CD4-positive, alpha-beta T cell (primary cell): ENCODE results near the gene PHACTR4. TPM values are rescaled to one million over a fixed set of nuclear protein-coding genes. Genes with fewer than 3 reads are reported as not detected.
A peak's percentile ranks its signal among the peaks of the same experiment; 100 is the strongest.

Experiments used
- ATAC-seq: fragments of 200-7000 bp; cut with Tn5 transposase; one replicate; pipeline ENCODE4 v1.10.0; 2022; ENCODE audit warnings: mild to moderate bottlenecking; ENCODE audit not compliant: poor library complexity
- CTCF ChIA-PET: fragments of 350-600 bp; sonication (Branson Sonifier 250); formaldehyde crosslinking; loops from one replicate; lab custom pipeline; 2021; ENCODE audit warnings: antibody characterized with exemption, inconsistent platforms; lab: Charles Lee
- POLR2A ChIA-PET: fragments of 350-600 bp; sonication (Branson Sonifier 250); formaldehyde crosslinking; loops from one replicate; lab custom pipeline; 2021; ENCODE audit warnings: antibody characterized with exemption, inconsistent platforms; lab: Charles Lee
- DNase-seq, 14 experiments: peaks; one replicate each; pipeline ENCODE4 v3.0.0-alpha.2; 2013 to 2020; ENCODE audit warnings: mixed read lengths in 2 of 14
- H3K27ac ChIP-seq, 2 donors: one replicate each; pipeline versions ENCODE4 v1.5.1 to v1.7.0; 2013; ENCODE audit warnings: low read length in 2 of 2, low read depth in 1 of 2, mild to moderate bottlenecking in 1 of 2
- H3K27me3 ChIP-seq, 2 experiments: 1 replicate in 1 of 2; 2 replicates in 1 of 2; pipeline versions ENCODE4 v1.6.1 to v1.7.0; 2013; ENCODE audit warnings: low read length in 2 of 2, control low read depth in 1 of 2, mild to moderate bottlenecking in 1 of 2, moderate library complexity in 1 of 2; ENCODE audit not compliant: insufficient read depth in 2 of 2, control insufficient read depth in 1 of 2
- H3K36me3 ChIP-seq: one replicate; pipeline ENCODE4 v1.6.1; 2013; ENCODE audit warnings: low read length, control low read depth; ENCODE audit not compliant: insufficient read depth
- H3K4me1 ChIP-seq: one replicate; pipeline ENCODE4 v1.6.1; 2013; ENCODE audit warnings: low read length, control low read depth; ENCODE audit not compliant: insufficient read depth
- H3K4me3 ChIP-seq: one replicate; pipeline ENCODE4 v1.5.1; 2013; ENCODE audit warnings: mild to moderate bottlenecking, low read length, moderate library complexity
- H3K9me3 ChIP-seq, 2 experiments: 1 replicate in 1 of 2; 2 replicates in 1 of 2; pipeline versions ENCODE4 v1.6.1 to v1.7.0; 2013; ENCODE audit warnings: low read length in 2 of 2, mild to moderate bottlenecking in 2 of 2, control low read depth in 1 of 2, moderate library complexity in 1 of 2; ENCODE audit not compliant: control insufficient read depth in 1 of 2, insufficient read depth in 1 of 2
- H3K27ac Mint-ChIP-seq: one replicate; pipeline ENCODE4 v1.8.0; 2020; ENCODE audit warnings: mixed read lengths
- H3K27me3 Mint-ChIP-seq: one replicate; pipeline ENCODE4 v1.8.0; 2021; ENCODE audit warnings: mixed read lengths
- H3K36me3 Mint-ChIP-seq: one replicate; pipeline ENCODE4 v1.8.0; 2021; ENCODE audit warnings: low read depth, mixed read lengths
- H3K4me1 Mint-ChIP-seq: one replicate; pipeline ENCODE4 v1.8.0; 2021; ENCODE audit warnings: low read depth, mixed read lengths
- H3K4me3 Mint-ChIP-seq: one replicate; pipeline ENCODE4 v1.8.0; 2020; ENCODE audit warnings: mild to moderate bottlenecking, mixed read lengths
- H3K9me3 Mint-ChIP-seq: one replicate; pipeline ENCODE4 v1.8.0; 2020; ENCODE audit warnings: mixed read lengths
- intact Hi-C, 2 experiments: fragments of 100-400 bp; cut with DNase I in 1 of 2; cut with micrococcal nuclease in 1 of 2; formaldehyde crosslinking; loops; one replicate each; pipeline versions ENCODE4 v1.15.1 to v1.9.0; 2023 to 2025; cut with DNase I, micrococcal nuclease
- total RNA-seq, 174 experiments: library from RNA in 2 of 174; stranded (reverse) in 2 of 174; gene quantifications; one replicate each; pipeline ENCODE4 v1.2.3 and lab custom pipeline; 2021 to 2026
- TF ChIP-seq, protein P1 (sequence below): fragments of 200-600 bp; IDR thresholded peaks from one replicate; pipeline ENCODE4 v1.8.0; 2022; ENCODE audit warnings: antibody characterized with exemption, mild to moderate bottlenecking

Gene PHACTR4
- total RNA-seq, 2 experiments from 2014 or later: 26.0 to 26.3 TPM

DNA sequence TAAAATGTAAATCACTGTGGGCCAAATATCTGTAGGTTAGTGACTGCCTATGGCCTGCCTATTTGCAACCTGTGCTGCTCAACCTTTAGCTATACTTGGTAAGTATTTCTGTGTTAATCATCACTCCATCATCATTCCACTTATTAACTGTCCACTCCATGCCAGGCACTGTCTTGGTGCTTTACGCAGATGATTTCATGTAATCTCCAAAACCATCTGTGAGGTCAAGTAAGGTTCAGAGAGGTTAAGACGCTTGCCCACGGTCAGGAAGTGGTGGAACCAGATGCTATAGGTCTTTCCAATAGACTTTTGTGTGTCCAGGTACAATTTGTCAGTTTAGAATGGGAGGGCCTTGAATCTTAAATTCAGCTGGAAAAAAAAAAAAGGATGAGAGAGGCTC lies 10.8 kb upstream of the PHACTR4 start:
- no peak overlapping the region for H3K27ac Mint-ChIP-seq
- Histone ChIP-seq H3K36me3 (no peaks in the 10 kb centered on the region), H3K9me3 (no peaks in the 10 kb centered on the region), H3K27me3 (no peaks in the 10 kb centered on the region), H3K27ac (no peak overlapping the region), H3K4me1 (no peaks in the 10 kb centered on the region), H3K4me3 (no peak overlapping the region)
- POLR2A ChIA-PET: interaction anchor here (2.1 kb wide), 1 partner anchor 30 kb away, joined by 11 read pairs; the partner anchor contains the start of gene MED18
- no peaks in the 10 kb centered on the region for H3K4me1 Mint-ChIP-seq
- no peak overlapping the region for H3K4me3 Mint-ChIP-seq
- H3K9me3 Mint-ChIP-seq: no peaks in the 10 kb centered on the region
- TF ChIP-seq, protein P1, sequence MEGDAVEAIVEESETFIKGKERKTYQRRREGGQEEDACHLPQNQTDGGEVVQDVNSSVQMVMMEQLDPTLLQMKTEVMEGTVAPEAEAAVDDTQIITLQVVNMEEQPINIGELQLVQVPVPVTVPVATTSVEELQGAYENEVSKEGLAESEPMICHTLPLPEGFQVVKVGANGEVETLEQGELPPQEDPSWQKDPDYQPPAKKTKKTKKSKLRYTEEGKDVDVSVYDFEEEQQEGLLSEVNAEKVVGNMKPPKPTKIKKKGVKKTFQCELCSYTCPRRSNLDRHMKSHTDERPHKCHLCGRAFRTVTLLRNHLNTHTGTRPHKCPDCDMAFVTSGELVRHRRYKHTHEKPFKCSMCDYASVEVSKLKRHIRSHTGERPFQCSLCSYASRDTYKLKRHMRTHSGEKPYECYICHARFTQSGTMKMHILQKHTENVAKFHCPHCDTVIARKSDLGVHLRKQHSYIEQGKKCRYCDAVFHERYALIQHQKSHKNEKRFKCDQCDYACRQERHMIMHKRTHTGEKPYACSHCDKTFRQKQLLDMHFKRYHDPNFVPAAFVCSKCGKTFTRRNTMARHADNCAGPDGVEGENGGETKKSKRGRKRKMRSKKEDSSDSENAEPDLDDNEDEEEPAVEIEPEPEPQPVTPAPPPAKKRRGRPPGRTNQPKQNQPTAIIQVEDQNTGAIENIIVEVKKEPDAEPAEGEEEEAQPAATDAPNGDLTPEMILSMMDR: no peak
- no peaks in the 10 kb centered on the region for H3K36me3 Mint-ChIP-seq
- no peaks in the 10 kb centered on the region for H3K27me3 Mint-ChIP-seq
- CTCF ChIA-PET: interaction anchor here (1.2 to 3.2 kb wide), 5 partner anchors 10 to 518 kb away, joined by 3 to 16 read pairs (median 3); partner anchors contain the start of gene PHACTR4
- no peak for DNase-seq
- intact Hi-C loops: loop anchor here (1.0 kb wide), 3 partner anchors 110 to 519 kb away; no protein-coding TSS in a partner anchor
- ATAC-seq: no peak

DNA sequence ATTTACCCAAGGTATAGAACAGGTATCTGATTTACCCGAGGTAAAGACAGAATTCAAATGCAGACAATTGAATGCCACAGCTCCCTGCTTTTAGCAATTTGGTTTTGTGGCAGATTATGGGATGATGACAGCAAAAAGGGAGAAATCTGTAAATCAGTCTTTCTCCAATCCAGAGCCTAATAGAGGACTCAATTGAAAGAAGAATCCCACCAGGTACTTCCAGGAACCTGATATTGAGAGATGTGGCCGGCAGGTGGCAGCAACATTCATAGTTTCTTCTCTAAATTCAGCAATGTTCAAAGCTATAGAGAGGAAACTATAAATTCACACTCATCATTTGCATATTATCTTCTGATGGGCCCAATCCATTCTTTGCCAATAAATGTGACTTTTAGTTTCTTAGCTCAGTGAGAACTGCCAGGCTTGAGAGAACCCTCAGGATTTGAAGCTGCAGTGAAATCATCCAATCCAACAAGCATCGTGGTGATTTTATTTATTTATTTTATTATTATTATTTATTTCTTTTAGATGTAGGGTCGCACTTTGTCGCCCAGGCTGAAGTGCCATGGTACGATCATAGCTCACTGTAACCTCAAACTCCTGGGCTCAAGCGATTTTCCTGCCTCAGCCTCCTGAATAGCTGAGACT lies 9.8 kb upstream of the PHACTR4 start:
- peak; percentile 54 to 83 (median 68) for DNase-seq
- no peaks in the 10 kb centered on the region for H3K27me3 ChIP-seq
- ChIA-PET CTCF (interaction anchor here (0.6 to 3.2 kb wide), 15 partner anchors 9 to 522 kb away, joined by 3 to 16 read pairs (median 4); partner anchors contain the start of genes ATP5IF1, MED18 and PHACTR4), POLR2A (interaction anchor here (0.6 to 2.1 kb wide), 6 partner anchors 31 to 517 kb away, joined by 3 to 11 read pairs (median 5); partner anchors contain the start of gene MED18)
- H3K9me3 ChIP-seq: no peaks in the 10 kb centered on the region
- no peak overlapping the region for H3K4me3 ChIP-seq
- intact Hi-C loops: loop anchor here (1.0 kb wide), 3 partner anchors 111 to 518 kb away; no protein-coding TSS in a partner anchor
- no peak overlapping the region for H3K27ac Mint-ChIP-seq
- H3K27me3 Mint-ChIP-seq: no peaks in the 10 kb centered on the region
- no peaks in the 10 kb centered on the region for H3K36me3 ChIP-seq
- H3K4me1 Mint-ChIP-seq: no peaks in the 10 kb centered on the region
- H3K4me3 Mint-ChIP-seq: no peak overlapping the region
- TF ChIP-seq, protein P1: peak; percentile 85
- ATAC-seq: peak; percentile 75
- H3K27ac ChIP-seq: no peak overlapping the region
- no peaks in the 10 kb centered on the region for H3K9me3 Mint-ChIP-seq
- H3K36me3 Mint-ChIP-seq: no peaks in the 10 kb centered on the region
- no peaks in the 10 kb centered on the region for H3K4me1 ChIP-seq

DNA sequence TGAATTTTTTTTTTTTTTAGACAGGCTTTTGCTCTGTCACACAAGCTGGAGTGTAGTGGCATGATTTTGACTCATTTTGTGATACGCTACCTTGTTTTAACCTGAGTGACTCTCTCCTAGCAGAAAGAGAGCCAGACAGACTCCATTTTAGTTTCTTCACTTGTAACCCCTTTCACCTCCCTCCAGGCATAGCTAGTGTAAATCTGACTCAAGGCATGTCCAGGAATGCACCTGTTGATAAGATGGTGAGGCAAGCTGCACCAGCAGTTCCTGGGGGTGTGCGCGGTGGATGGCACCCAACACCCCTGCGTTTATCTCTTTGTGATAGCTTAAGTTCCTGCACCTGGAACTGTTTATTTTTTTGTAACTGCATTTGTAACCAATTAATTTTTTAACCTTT lies 4.7 kb upstream of the PHACTR4 start:
- no peaks in the 10 kb centered on the region for H3K9me3 Mint-ChIP-seq
- peaks cover 7% of the 10 kb centered on the region for H3K4me1 Mint-ChIP-seq
- no peak for DNase-seq
- ATAC-seq: no peak
- no peak overlapping the region for H3K4me3 ChIP-seq
- no peaks in the 10 kb centered on the region for H3K9me3 ChIP-seq
- H3K36me3 ChIP-seq: no peaks in the 10 kb centered on the region
- no peak overlapping the region for H3K27ac ChIP-seq
- intact Hi-C loops: loop anchor here in 1 of 2 experiments (5.0 kb wide), 1 partner anchor 118 kb away; no protein-coding TSS in a partner anchor
- H3K4me1 ChIP-seq: peaks cover 8% of the 10 kb centered on the region
- H3K27ac Mint-ChIP-seq: no peak overlapping the region
- no peak overlapping the region for H3K4me3 Mint-ChIP-seq
- no peaks in the 10 kb centered on the region for H3K27me3 Mint-ChIP-seq
- H3K36me3 Mint-ChIP-seq: peaks cover 4% of the 10 kb centered on the region
- CTCF ChIA-PET: interaction anchor here (0.7 to 1.9 kb wide), 2 partner anchors 116 to 516 kb away, joined by 3 to 5 read pairs; no protein-coding TSS in a partner anchor
- POLR2A ChIA-PET: interaction anchor here (0.6 to 0.7 kb wide), 2 partner anchors 27 to 216 kb away, joined by 3 to 4 read pairs; no protein-coding TSS in a partner anchor
- TF ChIP-seq, protein P1: no peak
- no peaks in the 10 kb centered on the region for H3K27me3 ChIP-seq
